K562 (cell line): ENCODE results near the gene CPLX3. TPM values are rescaled to one million over a fixed set of nuclear protein-coding genes. Genes with fewer than 3 reads are reported as not detected.

Source experiments
- ATF2 ChIP-seq: sonication (generic); formaldehyde crosslinking; IDR thresholded peaks from 2 replicates; pipeline ENCODE4 v1.8.1; 2022; ENCODE audit warnings: missing genetic modification reagents
- ELK1 ChIP-seq: sonication (generic); formaldehyde crosslinking; IDR thresholded peaks from 2 replicates; pipeline ENCODE4 v1.8.1; 2022; ENCODE audit warnings: missing genetic modification reagents
- ETV5 ChIP-seq: sonication (generic); formaldehyde crosslinking; IDR thresholded peaks from 2 replicates; pipeline ENCODE4 v1.4.0; 2020; ENCODE audit warnings: low read depth, mild to moderate bottlenecking, missing genetic modification reagents
- GTF2F1 ChIP-seq: IDR thresholded peaks from 2 replicates; pipeline ENCODE4 v1.6.1; 2011; ENCODE audit warnings: low read depth, low read length, improper control_type of control experiment
- HDAC1 ChIP-seq, 2 experiments: fragments of 450-650 bp; IDR thresholded peaks; 2 replicates each; pipeline ENCODE4 v1.6.1; 2016 to 2017; ENCODE audit warnings: inconsistent platforms in 1 of 2, mild to moderate bottlenecking in 1 of 2, moderate library complexity in 1 of 2
- NR2F6 ChIP-seq: fragments of 450-650 bp; formaldehyde crosslinking; IDR thresholded peaks from 2 replicates; pipeline ENCODE4 v1.4.0; 2020; ENCODE audit warnings: mild to moderate bottlenecking
- PHF8 ChIP-seq: fragments of 200-600 bp; sonication (generic); IDR thresholded peaks from 2 replicates; pipeline ENCODE4 v1.6.1; 2012; ENCODE audit warnings: mixed run types, mild to moderate bottlenecking, inconsistent platforms, low read length, moderate library complexity, borderline replicate concordance
- RAD21 ChIP-seq, 2 experiments: fragments of 250-450 bp in 1 of 2; fragments of 450-650 bp in 1 of 2; sonication (Bioruptor Pico) in 1 of 2; formaldehyde crosslinking in 1 of 2; IDR thresholded peaks in 1 of 2; conservative IDR thresholded peaks in 1 of 2; 2 replicates each; pipeline versions ENCODE4 v1.4.0 to v1.8.0; 2020 to 2022; ENCODE audit warnings: mild to moderate bottlenecking in 2 of 2, moderate library complexity in 1 of 2
- ZNF232 ChIP-seq: sonication (generic); formaldehyde crosslinking; IDR thresholded peaks from 2 replicates; pipeline ENCODE4 v1.8.0; 2022; ENCODE audit warnings: mild to moderate bottlenecking, missing genetic modification reagents
- ZNF398 ChIP-seq: fragments of 250-450 bp; sonication (Bioruptor Pico); IDR thresholded peaks from 2 replicates; pipeline ENCODE4 v1.8.0; 2021; ENCODE audit warnings: moderate library complexity, mild to moderate bottlenecking, inconsistent platforms
- ZNF586 ChIP-seq: fragments of 450-650 bp; formaldehyde crosslinking; conservative IDR thresholded peaks from 2 replicates; pipeline ENCODE4 v1.4.0; 2020; ENCODE audit warnings: mild to moderate bottlenecking, moderate library complexity
- polyA plus RNA-seq, 8 experiments: library from polyadenylated mRNA; depleted of rRNA in 4 of 8; stranded (reverse) in 5 of 8; unstranded in 3 of 8; fragments of >200 nt; fragmentation: Nextera tagmentation in 2 of 8; fragmentation: Illumina TruSeq in 1 of 8; extraction: Ambion mirVana in 2 of 8; extraction: Trizol in 1 of 8; gene quantifications; 2 replicates each; pipeline versions ENCODE4 v1.2.1 to v1.2.3, GENCODE V29; 2011 to 2014; ENCODE audit warnings: inconsistent platforms in 1 of 8, missing spikeins in 1 of 8
- total RNA-seq, 7 experiments: library from RNA; depleted of rRNA in 6 of 7; stranded (reverse); fragments of >200 nt in 6 of 7; fragmentation: Illumina TruSeq in 2 of 7; extraction: Trizol in 2 of 7; gene quantifications; 2 replicates each; pipeline versions ENCODE4 v1.2.1 to v1.2.3, GENCODE V29; 2011 to 2021; ENCODE audit warnings: low replicate concordance in 1 of 7
- TF ChIP-seq, protein P1 (sequence below): fragments of 450-650 bp; formaldehyde crosslinking; IDR thresholded peaks from 2 replicates; pipeline ENCODE4 v1.4.0; 2022; ENCODE audit warnings: missing genetic modification characterization
- TF ChIP-seq, protein P2 (sequence below), 2 experiments: fragments of 450-650 bp; IDR thresholded peaks; 2 replicates each; pipeline ENCODE4 v1.6.1; 2016
- TF ChIP-seq, protein P3 (sequence below): fragments of 250-450 bp; sonication (Bioruptor Pico); IDR thresholded peaks from 2 replicates; pipeline ENCODE4 v1.8.0; 2022; ENCODE audit warnings: inconsistent platforms

The CPLX3 gene
- total and polyA plus RNA-seq, 9 of the 15 experiments (the other 6 are each of a cell fraction or from before 2014, with no cell fraction given), result not detected

GRCh38 chr15:74842581-74843444, 16.4 kb downstream of the CPLX3 start, which contains the start of gene ULK3 (continued):
- peak; percentile 33 to 39 for TF ChIP-seq RAD21 (CRISPR knock-in tag; conservative IDR thresholded peaks at IDR 0.05 in 1 of 2, IDR thresholded peaks at IDR 0.05 in 1 of 2)
- no peak for TF ChIP-seq ELK1 (CRISPR knock-in tag)
- 0 out of 2 replicates have a peak, but pooled peaks have one; percentile 35 for TF ChIP-seq GTF2F1
- TF ChIP-seq ZNF232 (CRISPR knock-in tag), result no peak
- no peak for TF ChIP-seq ZNF586 (CRISPR knock-in tag)
- TF ChIP-seq HDAC1 (IDR thresholded peaks at IDR 0.05), result peak; percentile 63 to 88; a peak in 3 of 4 replicates
- TF ChIP-seq ZNF398 (CRISPR knock-in tag), result no peak
- peak; percentile 71; the same call in 1 of the 2 replicates for TF ChIP-seq ETV5 (CRISPR knock-in tag)
- TF ChIP-seq, protein P1, sequence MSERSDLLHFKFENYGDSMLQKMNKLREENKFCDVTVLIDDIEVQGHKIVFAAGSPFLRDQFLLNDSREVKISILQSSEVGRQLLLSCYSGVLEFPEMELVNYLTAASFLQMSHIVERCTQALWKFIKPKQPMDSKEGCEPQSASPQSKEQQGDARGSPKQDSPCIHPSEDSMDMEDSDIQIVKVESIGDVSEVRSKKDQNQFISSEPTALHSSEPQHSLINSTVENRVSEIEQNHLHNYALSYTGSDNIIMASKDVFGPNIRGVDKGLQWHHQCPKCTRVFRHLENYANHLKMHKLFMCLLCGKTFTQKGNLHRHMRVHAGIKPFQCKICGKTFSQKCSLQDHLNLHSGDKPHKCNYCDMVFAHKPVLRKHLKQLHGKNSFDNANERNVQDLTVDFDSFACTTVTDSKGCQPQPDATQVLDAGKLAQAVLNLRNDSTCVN (CRISPR knock-in tag), result no peak
- no peak for TF ChIP-seq ATF2 (CRISPR knock-in tag)
- TF ChIP-seq, protein P2, sequence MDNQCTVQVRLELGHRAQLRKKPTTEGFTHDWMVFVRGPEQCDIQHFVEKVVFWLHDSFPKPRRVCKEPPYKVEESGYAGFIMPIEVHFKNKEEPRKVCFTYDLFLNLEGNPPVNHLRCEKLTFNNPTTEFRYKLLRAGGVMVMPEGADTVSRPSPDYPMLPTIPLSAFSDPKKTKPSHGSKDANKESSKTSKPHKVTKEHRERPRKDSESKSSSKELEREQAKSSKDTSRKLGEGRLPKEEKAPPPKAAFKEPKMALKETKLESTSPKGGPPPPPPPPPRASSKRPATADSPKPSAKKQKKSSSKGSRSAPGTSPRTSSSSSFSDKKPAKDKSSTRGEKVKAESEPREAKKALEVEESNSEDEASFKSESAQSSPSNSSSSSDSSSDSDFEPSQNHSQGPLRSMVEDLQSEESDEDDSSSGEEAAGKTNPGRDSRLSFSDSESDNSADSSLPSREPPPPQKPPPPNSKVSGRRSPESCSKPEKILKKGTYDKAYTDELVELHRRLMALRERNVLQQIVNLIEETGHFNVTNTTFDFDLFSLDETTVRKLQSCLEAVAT (IDR thresholded peaks at IDR 0.05), result no peak
- TF ChIP-seq, protein P3, sequence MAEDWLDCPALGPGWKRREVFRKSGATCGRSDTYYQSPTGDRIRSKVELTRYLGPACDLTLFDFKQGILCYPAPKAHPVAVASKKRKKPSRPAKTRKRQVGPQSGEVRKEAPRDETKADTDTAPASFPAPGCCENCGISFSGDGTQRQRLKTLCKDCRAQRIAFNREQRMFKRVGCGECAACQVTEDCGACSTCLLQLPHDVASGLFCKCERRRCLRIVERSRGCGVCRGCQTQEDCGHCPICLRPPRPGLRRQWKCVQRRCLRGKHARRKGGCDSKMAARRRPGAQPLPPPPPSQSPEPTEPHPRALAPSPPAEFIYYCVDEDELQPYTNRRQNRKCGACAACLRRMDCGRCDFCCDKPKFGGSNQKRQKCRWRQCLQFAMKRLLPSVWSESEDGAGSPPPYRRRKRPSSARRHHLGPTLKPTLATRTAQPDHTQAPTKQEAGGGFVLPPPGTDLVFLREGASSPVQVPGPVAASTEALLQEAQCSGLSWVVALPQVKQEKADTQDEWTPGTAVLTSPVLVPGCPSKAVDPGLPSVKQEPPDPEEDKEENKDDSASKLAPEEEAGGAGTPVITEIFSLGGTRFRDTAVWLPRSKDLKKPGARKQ, result no peak
- TF ChIP-seq PHF8, result peak; percentile 96; the same call in 1 of the 2 replicates
- no peak for TF ChIP-seq NR2F6 (CRISPR knock-in tag)
